Liver (tissue), 9 donors: ENCODE results near the gene WNT3A. TPM values are rescaled to one million over a fixed set of nuclear protein-coding genes. Genes with fewer than 3 reads are reported as not detected.
"Not testable (repeated sequence)": the region's sequence is repeated elsewhere in the genome, so short reads cannot be mapped to it uniquely, and the experiment has no call there.

Experiments used
- DNase-seq: peaks from one replicate; pipeline ENCODE4 v3.0.0-alpha.2; 2017; ENCODE audit warnings: low spot score
- H3K27ac ChIP-seq, 2 donors: one replicate each; pipeline ENCODE4 v1.7.0; 2013; ENCODE audit warnings: inconsistent platforms in 2 of 2, low read length in 2 of 2, control low read depth in 1 of 2, low read depth in 1 of 2, mild to moderate bottlenecking in 1 of 2
- H3K27me3 ChIP-seq, 4 donors: one replicate each; pipeline versions ENCODE4 v1.6.1 to v1.7.0; 2013; ENCODE audit warnings: low read length in 3 of 4, inconsistent platforms in 1 of 4, mild to moderate bottlenecking in 1 of 4, moderate library complexity in 1 of 4; ENCODE audit not compliant: control insufficient read depth in 4 of 4, insufficient read depth in 4 of 4
- H3K36me3 ChIP-seq, 4 donors: one replicate each; pipeline versions ENCODE4 v1.6.1 to v1.7.0; 2013; ENCODE audit warnings: low read length in 3 of 4, mild to moderate bottlenecking in 3 of 4, low read depth in 1 of 4, moderate library complexity in 1 of 4; ENCODE audit not compliant: control insufficient read depth in 4 of 4, insufficient read depth in 3 of 4
- H3K4me1 ChIP-seq, 4 donors: one replicate each; pipeline versions ENCODE4 v1.6.1 to v1.7.0; 2013; ENCODE audit warnings: low read length in 3 of 4, mild to moderate bottlenecking in 3 of 4, moderate library complexity in 1 of 4; ENCODE audit not compliant: control insufficient read depth in 4 of 4, insufficient read depth in 4 of 4
- H3K4me3 ChIP-seq, 3 donors: one replicate each; pipeline versions ENCODE4 v1.6.1 to v1.7.0; 2013; ENCODE audit warnings: low read length in 3 of 3, control low read depth in 1 of 3, low read depth in 1 of 3, mild to moderate bottlenecking in 1 of 3
- H3K9ac ChIP-seq, 2 donors: one replicate each; pipeline ENCODE4 v1.7.0; 2013; ENCODE audit warnings: low read length in 2 of 2, mild to moderate bottlenecking in 2 of 2, moderate library complexity in 2 of 2, control low read depth in 1 of 2, low read depth in 1 of 2
- H3K9me3 ChIP-seq, 4 donors: one replicate each; pipeline versions ENCODE4 v1.6.1 to v1.7.0; 2013; ENCODE audit warnings: low read length in 3 of 4; ENCODE audit not compliant: control insufficient read depth in 4 of 4
- FOXA1 ChIP-seq: IDR thresholded peaks from 2 replicates; pipeline ENCODE4 v1.6.1; 2016; ENCODE audit warnings: antibody characterized with exemption
- FOXA2 ChIP-seq: IDR thresholded peaks from 2 replicates; pipeline ENCODE4 v1.6.1; 2016; ENCODE audit warnings: antibody characterized with exemption
- GABPA ChIP-seq, 2 donors: IDR thresholded peaks in 1 of 2; conservative IDR thresholded peaks in 1 of 2; 2 replicates each; pipeline ENCODE4 v1.6.1; 2016; ENCODE audit warnings: antibody characterized with exemption in 2 of 2, mild to moderate bottlenecking in 1 of 2, moderate library complexity in 1 of 2
- HNF4G ChIP-seq: IDR thresholded peaks from 2 replicates; pipeline ENCODE4 v1.6.1; 2016; ENCODE audit warnings: antibody characterized with exemption
- RAD21 ChIP-seq, 2 donors: IDR thresholded peaks; 2 replicates each; pipeline ENCODE4 v1.6.1; 2016; ENCODE audit warnings: antibody characterized with exemption in 2 of 2, mild to moderate bottlenecking in 2 of 2
- RXRA ChIP-seq, 2 donors: IDR thresholded peaks; 2 replicates each; pipeline ENCODE4 v1.6.1; 2017 to 2018; ENCODE audit warnings: antibody characterized with exemption in 2 of 2, mild to moderate bottlenecking in 1 of 2
- SP1 ChIP-seq: IDR thresholded peaks from 2 replicates; pipeline ENCODE4 v1.6.1; 2018; ENCODE audit warnings: antibody characterized with exemption, mild to moderate bottlenecking
- YY1 ChIP-seq: IDR thresholded peaks from 2 replicates; pipeline ENCODE4 v1.6.1; 2016; ENCODE audit warnings: antibody characterized with exemption, mild to moderate bottlenecking
- WGBS: extraction: QIAGEN DNeasy Blood & Tissue Kit; methylation state at CpG from one replicate; pipeline ENCODE4 v1.1.7; 2013; 5-methylcytosine and 5-hydroxymethylcytosine counted together
- polyA plus RNA-seq, 2 donors: library from polyadenylated mRNA; stranded (reverse) in 1 of 2; unstranded in 1 of 2; fragments of 200-250 nt in 1 of 2; fragments of >200 nt in 1 of 2; fragmentation: Nextera tagmentation in 1 of 2; extraction: Ambion mirVana in 1 of 2; gene quantifications; one replicate each; pipeline versions ENCODE4 v1.2.1 to v1.2.3, GENCODE V29; 2013 to 2015
- total RNA-seq, 2 donors: library from RNA; depleted of rRNA; stranded (reverse); fragments of >200 nt; gene quantifications; one replicate each; pipeline ENCODE4 v1.2.3, GENCODE V29; 2014
- TF ChIP-seq, protein P1 (sequence below): fragments of 150-350 bp; IDR thresholded peaks from 2 replicates; pipeline ENCODE4 v1.5.1; 2017; ENCODE audit warnings: improper control_type of control experiment, low read depth, low read length; ENCODE audit not compliant: missing input control
- TF ChIP-seq, protein P2 (sequence below): IDR thresholded peaks from 2 replicates; pipeline ENCODE4 v1.6.1; 2016; ENCODE audit warnings: antibody characterized with exemption
- TF ChIP-seq, protein P3 (sequence below): IDR thresholded peaks from 2 replicates; pipeline ENCODE4 v1.6.1; 2016; ENCODE audit warnings: antibody characterized with exemption
- TF ChIP-seq, protein P4 (sequence below): IDR thresholded peaks from 2 replicates; pipeline ENCODE4 v1.6.1; 2016; ENCODE audit warnings: antibody characterized with exemption, mild to moderate bottlenecking
- donor health status: healthy.
- donor health status: healthy.
- donor health status: healthy.
- donor health status: healthy.
- donor health status: healthy.

The WNT3A gene
- total and polyA plus RNA-seq, 4 donors, result not detected

GRCh38 chr1:227959325-227959860, 47.4 kb upstream of the WNT3A start:
- peaks cover 0 to 3% (median 3%) of the 10 kb centered on the region in 4 donors for H3K9me3 ChIP-seq
- peaks cover 0 to 8% (median 2%) of the 10 kb centered on the region in 4 donors for H3K27me3 ChIP-seq
- TF ChIP-seq SP1 (no peak), GABPA (IDR thresholded peaks at IDR 0.05 in 1 of 2, conservative IDR thresholded peaks at IDR 0.05 in 1 of 2) (no peak), RXRA (IDR thresholded peaks at IDR 0.05) (no peak), FOXA2 (no peak)
- TF ChIP-seq, protein P1, sequence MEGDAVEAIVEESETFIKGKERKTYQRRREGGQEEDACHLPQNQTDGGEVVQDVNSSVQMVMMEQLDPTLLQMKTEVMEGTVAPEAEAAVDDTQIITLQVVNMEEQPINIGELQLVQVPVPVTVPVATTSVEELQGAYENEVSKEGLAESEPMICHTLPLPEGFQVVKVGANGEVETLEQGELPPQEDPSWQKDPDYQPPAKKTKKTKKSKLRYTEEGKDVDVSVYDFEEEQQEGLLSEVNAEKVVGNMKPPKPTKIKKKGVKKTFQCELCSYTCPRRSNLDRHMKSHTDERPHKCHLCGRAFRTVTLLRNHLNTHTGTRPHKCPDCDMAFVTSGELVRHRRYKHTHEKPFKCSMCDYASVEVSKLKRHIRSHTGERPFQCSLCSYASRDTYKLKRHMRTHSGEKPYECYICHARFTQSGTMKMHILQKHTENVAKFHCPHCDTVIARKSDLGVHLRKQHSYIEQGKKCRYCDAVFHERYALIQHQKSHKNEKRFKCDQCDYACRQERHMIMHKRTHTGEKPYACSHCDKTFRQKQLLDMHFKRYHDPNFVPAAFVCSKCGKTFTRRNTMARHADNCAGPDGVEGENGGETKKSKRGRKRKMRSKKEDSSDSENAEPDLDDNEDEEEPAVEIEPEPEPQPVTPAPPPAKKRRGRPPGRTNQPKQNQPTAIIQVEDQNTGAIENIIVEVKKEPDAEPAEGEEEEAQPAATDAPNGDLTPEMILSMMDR, result no peak
- TF ChIP-seq, protein P2, sequence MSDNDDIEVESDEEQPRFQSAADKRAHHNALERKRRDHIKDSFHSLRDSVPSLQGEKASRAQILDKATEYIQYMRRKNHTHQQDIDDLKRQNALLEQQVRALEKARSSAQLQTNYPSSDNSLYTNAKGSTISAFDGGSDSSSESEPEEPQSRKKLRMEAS, result no peak
- no peak overlapping the region for H3K4me3 ChIP-seq
- 92% methylated on average over 10 of the region's 10 CpGs for WGBS
- no peaks in the 10 kb centered on the region for H3K36me3 ChIP-seq
- H3K4me1 ChIP-seq, result no peaks in the 10 kb centered on the region
- H3K27ac ChIP-seq, result no peak overlapping the region
- DNase-seq, result no peak
- no peak overlapping the region for H3K9ac ChIP-seq

- Histone ChIP-seq H3K9me3 (no peaks in the 10 kb centered on the region), H3K9ac (no peak overlapping the region), H3K36me3 (no peaks in the 10 kb centered on the region), H3K27me3 (peaks cover 0 to 3% (median 1%) of the 10 kb centered on the region in 4 donors), H3K27ac (no peak overlapping the region), H3K4me3 (no peak overlapping the region), H3K4me1 (no peaks in the 10 kb centered on the region)
- WGBS, result 57% methylated on average over 4 of the region's 4 CpGs
- TF ChIP-seq, protein P3, sequence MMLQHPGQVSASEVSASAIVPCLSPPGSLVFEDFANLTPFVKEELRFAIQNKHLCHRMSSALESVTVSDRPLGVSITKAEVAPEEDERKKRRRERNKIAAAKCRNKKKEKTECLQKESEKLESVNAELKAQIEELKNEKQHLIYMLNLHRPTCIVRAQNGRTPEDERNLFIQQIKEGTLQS, result no peak
- TF ChIP-seq HNF4G (no peak), FOXA1 (no peak), YY1 (no peak), RAD21 (IDR thresholded peaks at IDR 0.05) (no peak), RXRA (IDR thresholded peaks at IDR 0.05) (no peak), FOXA2 (no peak)
- TF ChIP-seq, protein P2, result no peak
- TF ChIP-seq, protein P4, sequence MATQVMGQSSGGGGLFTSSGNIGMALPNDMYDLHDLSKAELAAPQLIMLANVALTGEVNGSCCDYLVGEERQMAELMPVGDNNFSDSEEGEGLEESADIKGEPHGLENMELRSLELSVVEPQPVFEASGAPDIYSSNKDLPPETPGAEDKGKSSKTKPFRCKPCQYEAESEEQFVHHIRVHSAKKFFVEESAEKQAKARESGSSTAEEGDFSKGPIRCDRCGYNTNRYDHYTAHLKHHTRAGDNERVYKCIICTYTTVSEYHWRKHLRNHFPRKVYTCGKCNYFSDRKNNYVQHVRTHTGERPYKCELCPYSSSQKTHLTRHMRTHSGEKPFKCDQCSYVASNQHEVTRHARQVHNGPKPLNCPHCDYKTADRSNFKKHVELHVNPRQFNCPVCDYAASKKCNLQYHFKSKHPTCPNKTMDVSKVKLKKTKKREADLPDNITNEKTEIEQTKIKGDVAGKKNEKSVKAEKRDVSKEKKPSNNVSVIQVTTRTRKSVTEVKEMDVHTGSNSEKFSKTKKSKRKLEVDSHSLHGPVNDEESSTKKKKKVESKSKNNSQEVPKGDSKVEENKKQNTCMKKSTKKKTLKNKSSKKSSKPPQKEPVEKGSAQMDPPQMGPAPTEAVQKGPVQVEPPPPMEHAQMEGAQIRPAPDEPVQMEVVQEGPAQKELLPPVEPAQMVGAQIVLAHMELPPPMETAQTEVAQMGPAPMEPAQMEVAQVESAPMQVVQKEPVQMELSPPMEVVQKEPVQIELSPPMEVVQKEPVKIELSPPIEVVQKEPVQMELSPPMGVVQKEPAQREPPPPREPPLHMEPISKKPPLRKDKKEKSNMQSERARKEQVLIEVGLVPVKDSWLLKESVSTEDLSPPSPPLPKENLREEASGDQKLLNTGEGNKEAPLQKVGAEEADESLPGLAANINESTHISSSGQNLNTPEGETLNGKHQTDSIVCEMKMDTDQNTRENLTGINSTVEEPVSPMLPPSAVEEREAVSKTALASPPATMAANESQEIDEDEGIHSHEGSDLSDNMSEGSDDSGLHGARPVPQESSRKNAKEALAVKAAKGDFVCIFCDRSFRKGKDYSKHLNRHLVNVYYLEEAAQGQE, result no peak
- no peak for DNase-seq
Measured at GRCh38 chr1:227961651-227962466, 44.9 kb upstream of the WNT3A start.

GRCh38 chr1:227966733-227967132, 40.1 kb upstream of the WNT3A start:
- H3K9me3 ChIP-seq, H3K36me3 ChIP-seq, DNase-seq, H3K4me3 ChIP-seq, H3K27me3 ChIP-seq, H3K4me1 ChIP-seq, H3K27ac ChIP-seq, H3K9ac ChIP-seq: not testable (repeated sequence)
- WGBS, result 97% methylated on average over 2 of the region's 2 CpGs

DNA sequence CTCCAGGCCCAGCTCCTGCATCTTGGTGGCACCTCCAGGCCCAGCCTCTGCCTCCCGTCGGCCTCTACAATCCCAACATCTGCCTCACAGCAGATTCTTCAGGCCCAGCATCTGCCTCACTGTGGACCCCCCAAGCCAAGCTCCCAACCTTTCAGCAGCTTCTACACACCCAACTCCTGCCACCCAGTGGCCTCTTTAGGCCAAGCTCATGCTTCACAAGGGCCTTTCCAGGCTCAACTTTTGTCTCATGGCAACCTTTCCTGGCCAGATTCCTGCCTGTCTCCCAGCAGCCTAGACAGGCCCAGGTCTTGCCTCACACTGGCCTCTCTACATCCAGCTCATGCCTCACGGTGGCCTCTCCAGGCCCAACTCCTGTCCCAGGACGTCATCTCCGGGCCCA, 39.0 kb upstream of the WNT3A start:
- WGBS, result 87% methylated on average over 5 of the region's 5 CpGs
- not testable (repeated sequence) for DNase-seq, H3K9ac ChIP-seq

More for the DNA sequence above, 39.0 kb upstream of the WNT3A start:
- H3K4me3 ChIP-seq, H3K27me3 ChIP-seq, H3K9me3 ChIP-seq, H3K36me3 ChIP-seq, H3K4me1 ChIP-seq, H3K27ac ChIP-seq: not testable (repeated sequence)
